GM21619 (cell line): ENCODE data around the gene SLC28A3.

Experiments used
- ATAC-seq: cut with Tn5 transposase; IDR thresholded peaks from one replicate; pipeline ENCODE4 v1.9.1; 2021; ENCODE audit not compliant: unreplicated experiment

SLC28A3 gene

DNA sequence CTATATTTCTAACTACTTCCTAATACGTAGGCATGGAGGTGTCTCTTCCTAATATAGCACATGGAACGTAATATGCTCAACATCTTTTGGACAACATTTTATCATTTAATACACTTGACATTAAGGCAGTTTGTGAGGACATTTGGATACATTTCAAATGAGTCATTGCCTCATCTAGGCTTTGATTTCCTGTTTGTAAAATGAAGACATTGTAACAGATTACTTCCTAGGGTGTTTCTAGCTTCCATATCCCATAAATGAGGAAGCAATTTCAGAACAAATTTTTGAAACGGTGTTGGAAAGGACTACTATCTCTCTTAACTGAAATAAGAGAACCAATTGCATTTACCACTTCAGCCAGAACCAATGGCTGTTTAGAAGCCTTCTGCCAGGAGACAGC lies 38.7 kb downstream of the SLC28A3 start:
- no peak for ATAC-seq

DNA sequence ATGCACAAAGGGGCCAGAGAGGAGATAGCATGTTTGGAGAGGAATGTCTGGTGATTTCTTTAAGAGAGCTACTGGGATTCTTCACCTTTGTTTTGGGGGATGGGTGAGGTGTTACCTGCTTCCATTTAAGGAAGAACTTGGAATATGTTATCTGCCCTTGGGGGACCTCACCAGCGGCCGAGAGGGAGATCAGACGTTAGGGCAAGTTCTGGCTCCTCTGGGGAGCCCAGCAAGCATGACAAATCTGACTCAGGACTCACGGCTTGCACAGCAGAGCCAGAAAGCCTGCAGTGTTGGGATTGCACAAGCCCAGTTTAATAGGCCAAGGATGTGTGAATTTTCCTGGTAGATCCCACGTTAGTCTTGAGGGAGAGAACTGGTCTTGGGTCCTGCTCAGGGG lies 40.3 kb downstream of the SLC28A3 start:
- ATAC-seq: no peak

DNA sequence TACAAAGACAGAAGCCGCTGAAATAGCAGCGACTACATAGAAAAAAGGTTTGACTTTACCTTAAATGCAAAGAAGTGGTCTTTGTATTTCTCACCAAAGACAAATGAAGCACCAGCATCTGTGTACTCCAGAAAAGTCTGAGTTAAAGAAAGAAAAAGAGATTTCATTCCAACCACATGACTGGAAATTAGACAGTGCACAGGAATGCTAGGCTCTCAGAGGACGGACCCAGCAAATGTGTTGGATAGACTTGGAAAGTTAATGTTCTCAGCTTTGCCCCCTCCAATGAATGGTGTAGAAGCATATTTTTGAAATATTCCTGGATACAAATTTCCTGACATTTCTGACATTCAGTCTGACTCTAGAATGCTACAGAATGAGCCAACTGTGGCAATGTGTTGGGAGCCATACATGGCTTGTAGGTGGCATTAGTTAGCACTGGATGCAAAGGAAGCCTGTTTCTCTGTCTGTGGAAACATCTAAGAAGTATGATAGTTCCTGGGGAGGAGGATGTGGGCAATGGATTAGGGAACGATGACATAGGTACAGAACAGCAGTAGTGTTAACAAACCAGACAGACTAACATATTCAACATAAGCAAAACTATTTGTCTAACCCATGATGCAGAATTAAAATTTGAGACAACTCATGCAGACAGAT lies 43.3 kb downstream of the SLC28A3 start:
- ATAC-seq: no peak

DNA sequence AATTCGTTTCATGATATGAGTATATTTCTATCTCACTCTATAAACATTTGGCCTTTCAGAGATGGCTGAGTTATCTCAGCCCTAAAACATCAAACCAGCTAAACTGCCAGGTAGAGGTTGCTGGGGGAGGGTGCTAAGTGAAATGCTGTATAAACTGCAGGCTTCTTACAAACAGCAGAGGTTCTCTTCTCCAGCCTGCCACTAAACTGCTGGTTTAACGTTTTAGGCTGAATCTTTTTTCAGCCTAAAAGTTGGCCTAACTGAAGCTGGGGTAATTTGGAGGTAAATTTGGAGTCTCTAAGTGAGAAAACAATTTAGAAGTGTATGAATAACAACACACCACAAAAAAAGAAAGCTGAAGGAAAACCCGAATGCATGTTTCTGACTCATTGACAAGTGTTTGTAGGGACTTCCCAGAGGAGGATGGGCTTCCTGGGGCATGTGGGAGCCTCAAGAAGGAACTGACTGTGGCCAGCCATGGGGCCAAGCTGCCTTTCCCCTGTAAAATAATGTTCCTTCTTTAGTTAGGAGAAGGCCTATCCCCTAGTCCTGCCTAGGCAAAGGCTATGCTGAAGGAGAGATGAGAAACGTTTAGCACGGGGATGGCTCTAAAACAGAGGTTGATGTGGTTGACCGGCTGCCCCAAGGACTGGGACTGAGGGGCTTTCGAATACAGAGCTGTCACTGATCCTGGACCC lies 44.3 kb downstream of the SLC28A3 start:
- no peak for ATAC-seq

DNA sequence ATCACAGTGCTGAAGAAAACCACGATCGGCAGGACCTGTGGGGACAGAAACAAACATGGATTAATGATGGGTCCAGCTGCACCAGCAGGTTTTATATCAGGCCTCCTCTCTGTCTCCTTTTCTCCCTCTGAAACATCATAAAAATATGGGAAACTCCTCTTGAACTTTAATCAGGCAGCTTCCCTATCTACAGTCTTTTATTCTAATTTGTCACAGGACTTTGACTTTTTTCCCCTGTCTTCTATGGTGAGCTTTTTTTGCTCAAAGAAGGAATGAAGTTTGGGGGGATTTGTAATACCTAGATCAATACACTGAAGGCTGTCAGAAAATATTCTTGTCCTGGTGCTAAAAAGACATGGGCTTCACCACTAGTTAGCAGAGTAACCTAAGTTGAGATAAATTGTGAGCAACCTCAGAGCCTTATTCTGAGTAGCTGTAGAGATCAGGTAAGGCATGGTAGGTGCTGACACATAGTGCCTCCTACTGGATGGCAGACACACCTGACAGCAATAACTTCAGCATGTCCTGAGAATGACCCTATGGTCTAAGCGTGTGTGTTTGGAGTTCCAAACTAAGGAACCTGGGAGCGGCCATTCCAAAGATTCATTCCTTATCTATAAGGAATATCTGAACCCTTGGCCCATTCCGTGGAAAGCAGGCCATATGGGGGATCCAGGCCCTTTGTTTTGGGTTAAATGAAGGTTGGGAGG lies 46.2 kb downstream of the SLC28A3 start:
- no peak for ATAC-seq

DNA sequence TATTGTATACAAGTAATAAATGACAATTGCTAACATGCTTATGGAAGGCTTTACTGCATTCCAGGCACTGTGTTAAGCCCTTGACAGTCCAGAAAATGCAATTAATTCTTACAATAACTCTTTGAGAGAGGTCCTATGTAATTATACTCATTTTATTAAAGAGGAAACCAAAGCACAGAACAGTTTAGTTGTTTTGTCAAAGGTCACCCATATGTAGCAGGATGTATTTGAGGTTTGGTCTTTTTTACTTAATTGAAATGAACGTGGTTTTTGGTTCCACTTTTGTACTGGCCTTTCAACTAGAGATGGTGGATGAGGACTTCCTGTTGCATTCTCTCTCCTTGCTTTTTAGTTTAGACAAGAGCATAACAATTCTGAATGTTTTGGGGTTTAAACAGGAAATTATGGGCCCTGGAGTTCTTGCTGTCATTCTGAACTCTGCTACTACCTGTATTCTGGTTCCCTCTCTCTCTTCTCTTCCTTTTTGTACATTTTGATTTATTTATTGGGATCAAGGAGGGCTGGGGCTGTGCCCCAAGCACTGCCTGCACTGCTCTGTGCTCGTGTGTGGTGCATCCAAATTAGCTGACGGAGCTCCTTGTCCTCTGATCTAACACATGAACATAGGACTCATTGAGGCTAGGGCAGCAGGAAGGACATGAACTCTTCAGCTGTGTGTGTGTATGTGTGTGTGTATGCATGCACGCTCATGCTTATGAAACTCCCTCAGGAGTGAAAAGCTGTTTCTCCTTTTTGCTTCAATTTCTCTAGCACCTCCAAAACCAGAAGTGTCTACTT lies 47.4 kb downstream of the SLC28A3 start:
- peak; percentile 67 for ATAC-seq

DNA sequence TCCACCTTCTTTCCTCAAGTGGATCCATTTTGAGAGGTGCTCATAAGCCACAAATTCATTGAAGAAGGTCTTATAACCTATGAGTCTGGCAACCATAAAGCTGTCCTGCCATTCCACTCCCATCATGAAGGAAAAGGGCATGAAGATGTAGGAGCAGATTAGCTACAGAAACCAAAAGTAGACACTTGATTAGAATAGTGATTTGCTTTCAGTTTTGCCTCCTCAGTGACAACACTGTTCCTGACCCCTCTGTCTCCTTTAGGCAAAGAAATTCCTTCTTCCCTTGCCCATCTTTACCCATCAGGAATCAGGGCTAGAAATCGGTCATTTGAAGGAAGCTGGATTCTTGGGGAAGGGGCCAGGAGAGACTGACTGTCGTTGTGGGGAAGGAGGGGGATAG lies 55.2 kb downstream of the SLC28A3 start:
- ATAC-seq: no peak

DNA sequence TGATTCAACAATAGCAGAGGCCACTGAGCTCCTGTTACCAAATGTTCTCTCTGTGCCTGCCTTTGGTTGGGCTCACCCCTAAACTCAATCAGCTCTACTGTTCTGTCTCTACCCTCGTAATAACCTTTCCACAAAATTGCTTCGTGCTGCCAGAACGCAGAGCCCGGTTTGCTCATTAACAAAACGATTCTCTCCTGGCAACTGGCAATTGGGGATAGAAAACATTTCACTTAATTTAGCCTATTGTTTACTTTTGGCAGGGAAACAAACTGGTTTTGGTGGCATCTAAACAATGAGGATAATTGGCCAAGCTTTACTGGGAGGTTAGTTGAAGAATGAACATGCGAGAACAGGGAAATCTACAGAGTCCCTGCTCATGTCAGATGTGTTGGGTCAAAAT lies 56.6 kb downstream of the SLC28A3 start:
- no peak for ATAC-seq

DNA sequence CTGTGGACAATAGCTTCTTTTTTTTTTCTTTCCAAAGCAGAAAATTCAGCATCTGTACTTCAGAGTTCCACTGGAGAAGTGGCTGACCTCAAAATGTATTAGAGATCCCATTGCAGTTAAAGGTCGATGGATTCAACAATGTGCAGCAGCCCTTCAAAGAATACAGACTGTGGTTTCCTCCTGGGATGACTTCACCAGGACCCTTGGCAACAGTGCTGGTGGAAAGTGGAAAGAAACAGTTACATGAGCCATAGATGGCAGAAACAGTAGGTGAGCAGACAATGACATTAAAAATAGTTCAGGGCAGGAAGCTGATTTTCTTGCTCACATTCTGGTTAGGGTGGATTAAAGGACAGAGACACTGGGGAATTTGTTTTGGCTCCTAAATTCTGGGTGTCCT lies 62.4 kb downstream of the SLC28A3 start:
- no peak for ATAC-seq

DNA sequence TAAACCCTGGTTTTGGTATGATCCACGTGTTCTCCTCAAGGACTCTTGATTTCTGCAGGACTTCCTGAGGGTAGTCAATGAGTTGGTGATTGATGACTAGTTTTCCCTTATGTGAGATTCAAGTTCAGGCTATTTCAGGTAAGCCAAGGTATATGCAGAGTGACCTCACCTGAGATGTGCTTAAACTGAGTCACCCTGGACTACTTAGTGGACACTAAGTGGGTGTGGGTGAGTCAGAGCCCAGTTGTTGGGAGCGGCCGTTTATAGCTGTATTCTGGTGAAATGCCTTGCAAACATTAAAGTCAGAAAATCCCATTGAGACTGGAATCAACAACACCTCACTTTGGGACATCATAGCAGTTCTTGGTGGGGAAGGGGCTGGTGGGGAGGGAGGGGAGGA lies 62.9 kb downstream of the SLC28A3 start:
- no peak for ATAC-seq

DNA sequence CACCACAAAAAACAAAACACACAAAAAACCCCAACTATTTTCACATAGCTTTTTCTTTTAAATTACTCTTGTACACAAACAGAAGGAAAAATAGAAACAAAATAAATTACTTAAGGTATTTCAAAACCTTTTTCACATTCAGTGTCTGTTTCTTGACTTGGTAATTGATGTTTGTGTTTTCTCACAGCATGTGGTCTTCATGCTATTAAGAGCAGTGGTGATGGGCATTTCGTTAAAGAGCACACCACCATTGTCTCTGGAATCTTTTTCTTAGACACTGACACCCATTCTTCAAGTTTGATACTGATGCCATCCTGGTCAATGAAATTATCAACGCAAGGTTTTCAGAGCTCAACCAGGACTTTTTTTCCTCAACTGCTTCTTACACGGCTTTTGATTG lies 63.8 kb downstream of the SLC28A3 start:
- ATAC-seq: no peak

DNA sequence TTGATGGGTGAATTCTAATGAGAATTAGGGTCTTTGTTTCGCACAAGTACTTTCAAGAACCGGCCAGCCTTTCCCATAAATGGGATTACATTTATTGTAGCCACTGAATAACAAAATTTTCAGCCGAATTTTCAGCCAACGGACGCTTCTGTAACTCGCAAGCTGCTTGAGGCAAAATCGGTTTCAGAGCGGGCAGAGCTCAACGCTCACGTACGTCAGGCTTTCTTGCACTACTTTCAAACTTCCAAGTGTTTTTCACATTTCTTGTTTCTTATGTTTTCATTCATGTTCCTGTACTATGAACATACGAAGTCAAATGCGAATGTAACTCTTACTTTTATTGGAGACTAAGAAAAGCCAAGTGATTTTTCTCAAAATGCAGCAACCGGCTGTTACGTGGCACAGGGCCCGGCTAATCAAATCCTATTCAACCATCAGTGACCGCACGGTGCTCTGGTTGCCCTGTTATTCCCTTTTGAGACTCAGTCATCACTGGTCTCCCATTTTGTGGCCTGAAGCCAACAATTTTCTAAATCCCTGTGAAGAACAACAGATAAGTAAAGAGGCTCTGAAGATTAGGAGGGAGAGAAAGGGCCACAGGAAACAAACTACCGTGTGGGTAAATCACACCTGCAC lies 68.5 kb downstream of the SLC28A3 start:
- ATAC-seq: no peak

DNA sequence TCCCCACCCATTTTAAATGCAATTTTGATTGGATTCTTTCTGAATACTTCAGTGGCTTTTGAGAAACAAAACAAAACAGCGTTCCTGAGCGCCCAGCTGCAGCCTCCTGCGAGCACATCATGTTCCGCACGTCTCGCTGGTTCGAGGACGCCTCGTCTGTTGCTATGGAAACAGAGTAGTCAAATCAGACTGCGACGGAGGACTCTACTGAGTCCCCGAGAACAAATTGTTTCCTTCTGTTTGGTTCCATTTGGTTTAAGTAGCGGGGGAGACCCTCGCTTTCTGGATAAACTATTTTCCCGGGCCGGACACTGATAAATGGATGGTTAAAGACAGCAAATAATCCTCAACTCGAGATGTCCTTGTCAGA lies 69.0 kb downstream of the SLC28A3 start:
- ATAC-seq: peak; percentile 94

DNA sequence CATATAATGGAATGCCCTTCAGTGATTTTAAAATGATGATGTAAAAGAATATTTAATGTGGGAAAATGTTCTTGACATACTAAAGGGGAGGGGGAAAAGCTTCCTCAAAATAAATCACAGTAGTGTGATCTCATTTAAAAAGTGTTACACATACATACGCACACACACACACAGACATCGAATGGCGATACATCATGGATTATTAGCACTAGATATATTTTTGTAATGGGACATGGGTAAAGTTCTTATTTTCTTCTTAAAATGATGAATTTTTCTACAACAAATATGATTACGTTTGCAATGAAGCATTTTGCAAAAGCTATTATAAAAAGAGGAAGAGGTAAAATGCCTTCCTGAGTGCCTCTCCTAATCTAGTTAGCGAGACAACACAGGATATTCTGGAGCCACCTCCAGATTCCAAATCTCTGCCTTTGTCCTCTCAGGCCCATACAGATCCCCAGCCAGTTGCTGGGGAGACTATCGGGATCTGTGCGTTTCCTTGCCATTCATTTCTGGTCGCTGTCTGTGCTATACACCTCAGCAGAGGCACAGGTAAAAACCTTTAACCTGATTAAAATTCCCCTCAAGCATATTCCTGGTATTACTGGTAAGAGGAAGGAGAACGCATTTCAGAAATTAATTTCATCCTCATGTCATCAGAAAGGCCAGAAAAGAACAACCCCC lies 69.6 kb downstream of the SLC28A3 start:
- ATAC-seq: peak; percentile 25

DNA sequence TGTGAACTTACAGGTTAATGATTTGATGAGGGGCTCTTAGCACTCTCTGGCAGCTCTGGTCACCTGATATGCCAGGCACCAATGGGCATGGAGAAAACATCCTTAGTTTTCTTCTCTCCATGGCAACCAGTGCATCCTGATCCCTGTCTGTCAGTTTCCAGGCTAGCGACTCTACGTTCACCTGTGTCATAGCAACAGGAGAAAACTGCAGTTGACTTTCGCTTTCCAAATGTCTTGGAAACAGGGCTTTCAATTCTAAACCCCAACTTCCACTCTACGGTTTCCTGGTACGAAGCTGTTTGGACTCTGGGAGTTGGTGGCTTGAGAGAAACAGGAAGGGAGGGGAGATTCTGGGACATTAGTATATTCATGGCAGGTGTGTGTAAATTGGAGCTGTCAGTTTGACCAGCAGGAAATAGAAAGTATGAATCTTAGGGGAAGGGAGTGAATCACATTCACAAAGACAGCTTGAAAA lies 74.4 kb downstream of the SLC28A3 start:
- no peak for ATAC-seq

DNA sequence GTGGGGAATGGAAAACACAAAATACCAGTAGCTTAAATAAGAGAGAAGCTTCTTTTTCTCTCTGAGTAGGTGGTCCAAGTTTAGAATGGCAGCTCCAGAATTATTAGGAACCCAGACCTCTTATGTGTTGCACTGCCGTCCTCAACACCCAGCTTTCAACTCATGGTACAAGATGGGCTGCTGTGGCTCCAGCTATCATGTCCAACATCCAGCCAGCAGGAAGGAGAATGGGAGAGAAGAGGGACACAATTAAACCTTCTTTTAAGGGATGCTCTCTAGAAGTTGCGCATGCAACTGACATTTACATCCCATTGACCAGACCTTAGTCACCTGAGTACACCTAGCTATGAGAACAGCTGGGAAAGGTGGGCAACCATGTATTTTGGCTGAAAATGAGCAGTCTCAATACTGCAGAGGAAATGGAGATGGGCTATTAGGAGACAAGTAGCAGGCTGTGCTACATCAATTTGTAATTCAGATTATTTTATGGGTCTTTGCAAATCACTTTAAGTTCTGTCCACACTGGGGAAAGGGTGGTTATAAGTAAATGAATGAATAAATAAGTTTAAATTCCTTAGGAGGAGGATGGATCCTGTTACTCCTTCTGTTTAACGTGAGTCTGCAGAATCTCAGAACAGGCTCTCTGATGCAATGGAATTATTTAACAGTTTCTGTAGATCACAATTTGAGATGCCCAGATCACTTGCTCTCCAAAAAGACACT lies 76.1 kb downstream of the SLC28A3 start:
- no peak for ATAC-seq

DNA sequence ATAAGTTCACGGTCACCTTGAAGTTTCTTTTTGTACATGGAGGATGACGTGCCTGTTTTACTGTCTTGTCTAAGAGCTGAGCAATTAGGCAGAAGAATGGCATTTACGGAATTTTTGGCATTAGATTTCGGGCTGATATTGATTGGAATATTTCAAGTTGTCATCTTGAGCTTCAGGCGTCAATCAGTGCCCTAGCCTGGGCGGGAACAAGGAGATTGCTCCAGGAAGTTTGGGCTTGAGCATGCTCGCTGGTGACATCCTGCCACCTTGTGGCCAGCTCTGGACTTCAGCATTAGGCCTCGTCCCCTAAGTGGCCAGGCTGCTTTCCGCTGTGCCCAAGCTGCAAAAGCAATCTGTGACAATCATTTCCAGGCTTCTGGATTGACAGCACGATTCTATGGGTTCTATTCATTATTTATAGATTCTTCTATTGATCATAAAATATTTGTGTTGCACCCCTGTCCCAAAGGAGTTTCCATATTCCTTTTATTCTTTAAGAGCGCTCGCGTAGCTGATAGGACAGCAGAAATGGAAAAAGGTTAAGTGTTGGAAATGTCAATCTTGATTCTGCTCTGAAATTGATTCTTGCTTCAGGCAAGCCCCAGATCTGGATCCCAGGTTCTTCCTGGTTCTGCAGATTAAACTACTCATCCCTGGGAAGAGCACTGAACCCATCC lies 79.3 kb downstream of the SLC28A3 start:
- peak; percentile 84 for ATAC-seq

DNA sequence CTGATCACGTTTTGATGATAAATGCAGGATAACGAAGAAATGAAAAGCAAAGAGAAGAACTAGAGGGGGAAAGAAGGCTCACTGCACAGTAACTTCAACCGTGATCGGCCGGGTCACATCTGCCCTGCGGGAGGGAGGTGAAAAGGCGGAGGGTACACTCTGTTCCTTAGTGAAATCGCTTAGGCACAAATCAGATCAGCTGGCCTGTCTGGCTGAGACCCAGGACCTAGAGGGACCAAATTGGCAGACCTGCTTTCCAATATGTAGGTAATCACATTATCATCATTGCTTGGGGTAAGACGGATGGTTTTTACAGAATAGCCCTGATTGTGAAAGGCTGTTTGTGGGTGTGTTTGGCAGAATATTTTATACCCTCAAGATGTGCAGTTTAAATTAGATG lies 82.2 kb downstream of the SLC28A3 start:
- ATAC-seq: no peak

DNA sequence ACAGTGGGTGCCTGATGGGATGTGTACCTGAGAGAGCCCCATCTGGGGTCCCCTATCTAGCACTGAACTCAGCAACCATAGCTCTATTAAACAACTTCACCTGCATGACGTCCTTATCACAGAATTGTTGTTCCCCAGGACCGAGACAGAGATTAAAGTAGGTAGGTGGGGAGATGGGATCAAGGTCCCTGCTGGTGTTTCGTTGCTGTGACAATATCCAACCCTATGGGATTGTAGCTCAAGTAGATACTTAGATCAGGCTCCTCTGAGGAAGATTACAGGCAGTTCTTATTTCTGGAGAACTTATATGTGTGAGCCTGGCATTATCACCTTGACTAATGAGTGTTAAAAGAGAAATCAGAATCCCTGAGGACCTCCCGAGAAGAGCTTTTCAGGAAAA lies 84.9 kb downstream of the SLC28A3 start:
- no peak for ATAC-seq
